B cell (primary cell): ENCODE measurements around the gene NFAT5. TPM values are rescaled to one million over a fixed set of nuclear protein-coding genes. Genes with fewer than 3 reads are reported as not detected.

ENCODE experiments used
- ATAC-seq: fragments of 200-7000 bp; cut with Tn5 transposase; one replicate; pipeline ENCODE4 v1.10.0; 2021; ENCODE audit warnings: low read depth, mild to moderate bottlenecking, moderate number of reproducible peaks, moderate library complexity
- CTCF ChIA-PET: fragments of 350-600 bp; sonication (Branson Sonifier 250); formaldehyde crosslinking; loops from one replicate; lab custom pipeline; 2021; ENCODE audit warnings: antibody characterized with exemption, inconsistent platforms; lab: Charles Lee
- POLR2A ChIA-PET: fragments of 350-600 bp; sonication (Branson Sonifier 250); formaldehyde crosslinking; loops from one replicate; lab custom pipeline; 2021; ENCODE audit warnings: antibody characterized with exemption; lab: Charles Lee
- DNase-seq: peaks from one replicate; pipeline ENCODE4 v3.0.0; 2013
- H2AFZ ChIP-seq: 2 replicates; pipeline ENCODE4 v1.6.1; 2012; ENCODE audit warnings: mild to moderate bottlenecking, low read depth, low read length; ENCODE audit not compliant: insufficient read depth, poor library complexity, severe bottlenecking
- H3K27ac ChIP-seq, 2 donors: 1 replicate in 1 of 2; 2 replicates in 1 of 2; pipeline ENCODE4 v1.5.1; 2012 to 2013; ENCODE audit warnings: low read length in 2 of 2, mild to moderate bottlenecking in 2 of 2, moderate library complexity in 1 of 2
- H3K27me3 ChIP-seq, 4 experiments: fragments of 200-600 bp in 1 of 4; sonication (generic) in 1 of 4; replicated peaks in 1 of 4; 1 replicate in 2 of 4; 2 replicates in 2 of 4; pipeline versions ENCODE4 v1.6.1 to v1.7.0; 2013 to 2016; ENCODE audit warnings: low read length in 3 of 4, mild to moderate bottlenecking in 2 of 4, mixed read lengths in 1 of 4, moderate library complexity in 1 of 4; ENCODE audit not compliant: insufficient read depth in 4 of 4, control insufficient read depth in 3 of 4; ENCODE audit errors: control extremely low read depth in 1 of 4
- H3K36me3 ChIP-seq, 2 experiments: replicated peaks in 1 of 2; 1 replicate in 1 of 2; 2 replicates in 1 of 2; pipeline versions ENCODE4 v1.6.1 to v1.7.1; 2013; ENCODE audit warnings: low read length in 1 of 2; ENCODE audit not compliant: insufficient read depth in 2 of 2, control insufficient read depth in 1 of 2; ENCODE audit errors: control extremely low read depth in 1 of 2, extremely low read depth in 1 of 2
- H3K4me1 ChIP-seq, 2 donors: fragments of 200-600 bp in 1 of 2; sonication (generic) in 1 of 2; 1 replicate in 1 of 2; 2 replicates in 1 of 2; pipeline versions ENCODE4 v1.5.1 to v1.6.1; 2013 to 2017; ENCODE audit warnings: low read length in 2 of 2; ENCODE audit not compliant: control insufficient read depth in 2 of 2, insufficient read depth in 2 of 2
- H3K4me2 ChIP-seq: replicated peaks from 2 replicates; pipeline ENCODE3; 2012; ENCODE audit warnings: mild to moderate bottlenecking, low read depth, low read length; ENCODE audit not compliant: poor library complexity, severe bottlenecking
- H3K4me3 ChIP-seq, 5 experiments: fragments of 200-600 bp in 1 of 5; sonication (generic) in 1 of 5; 1 replicate in 3 of 5; 2 replicates in 2 of 5; pipeline versions ENCODE4 v1.5.1 to v1.7.0; 2011 to 2016; ENCODE audit warnings: low read length in 4 of 5, mild to moderate bottlenecking in 4 of 5, low read depth in 2 of 5, control low read depth in 1 of 5, moderate library complexity in 1 of 5; ENCODE audit not compliant: insufficient read depth in 1 of 5; ENCODE audit errors: control extremely low read depth in 1 of 5, extremely low read depth in 1 of 5
- H3K79me2 ChIP-seq: fragments of 200-600 bp; sonication (generic); one replicate; pipeline ENCODE4 v1.6.0; 2016; ENCODE audit warnings: low read length; ENCODE audit not compliant: control insufficient read depth, insufficient read depth
- H3K9ac ChIP-seq: fragments of 200-600 bp; sonication (generic); 2 replicates; pipeline ENCODE4 v1.6.1; 2017; ENCODE audit warnings: mild to moderate bottlenecking, low read length, moderate library complexity
- H3K9me3 ChIP-seq, 3 donors: one replicate each; pipeline versions ENCODE4 v1.6.1 to v1.7.1; 2013; ENCODE audit warnings: low read length in 2 of 3; ENCODE audit not compliant: control insufficient read depth in 2 of 3, insufficient read depth in 1 of 3; ENCODE audit errors: control extremely low read depth in 1 of 3
- H4K20me1 ChIP-seq: 2 replicates; pipeline ENCODE4 v1.6.0; 2012; ENCODE audit warnings: mild to moderate bottlenecking, low read length; ENCODE audit not compliant: insufficient read depth, control insufficient read depth, poor library complexity, severe bottlenecking
- H3K27ac Mint-ChIP-seq: one replicate; pipeline ENCODE4 v1.8.0; 2021; ENCODE audit warnings: mixed read lengths
- H3K27me3 Mint-ChIP-seq: one replicate; pipeline ENCODE4 v1.8.0; 2021; ENCODE audit warnings: mixed read lengths
- H3K4me1 Mint-ChIP-seq: one replicate; pipeline ENCODE4 v1.8.0; 2021; ENCODE audit warnings: mixed read lengths
- H3K4me3 Mint-ChIP-seq: one replicate; pipeline ENCODE4 v1.8.0; 2021; ENCODE audit warnings: mixed read lengths
- H3K9me3 Mint-ChIP-seq: one replicate; pipeline ENCODE4 v1.8.0; 2022; ENCODE audit warnings: mixed read lengths; ENCODE audit not compliant: insufficient read depth
- CTCF ChIP-seq: fragments of 200-600 bp; IDR thresholded peaks from one replicate; pipeline ENCODE4 v1.8.0; 2022; ENCODE audit warnings: antibody characterized with exemption, mild to moderate bottlenecking
- EZH2 ChIP-seq: IDR thresholded peaks from 2 replicates; pipeline ENCODE4 v1.6.1; 2012; ENCODE audit warnings: borderline replicate concordance, low read depth, mild to moderate bottlenecking, moderate library complexity, low read length; ENCODE audit not compliant: insufficient read depth, poor library complexity, severe bottlenecking
- WGBS: methylation state at CpG from one replicate; pipeline ENCODE4 v1.1.5; 2013; ENCODE audit warnings: missing lambda C conversion rate; ENCODE audit not compliant: insufficient coverage; 5-methylcytosine and 5-hydroxymethylcytosine counted together
- intact Hi-C: fragments of 100-400 bp; cut with micrococcal nuclease; formaldehyde crosslinking; loops from one replicate; pipeline ENCODE4 v1.10.0; 2022
- polyA plus RNA-seq: library from polyadenylated mRNA; depleted of rRNA; stranded (reverse); fragments of >200 nt; gene quantifications from 2 replicates; pipeline ENCODE4 v1.2.3, GENCODE V29; 2012
- total RNA-seq, 2 donors: library from RNA; stranded (reverse); fragments of 120-200 nt in 1 of 2; gene quantifications; 1 replicate in 1 of 2; 2 replicates in 1 of 2; pipeline versions ENCODE4 v1.2.3 to v1.2.4, GENCODE V29; 2013 to 2022

Gene NFAT5
- total and polyA plus RNA-seq, 2 donors (not counting 1 experiment from before 2014, with no cell fraction given) = 6.3 to 50.0 TPM

- intact Hi-C loops = no loop called here
- Mint-ChIP-seq H3K27me3 (no peaks in the 10 kb centered on the region), H3K4me1 (no peaks in the 10 kb centered on the region), H3K4me3 (no peak overlapping the region), H3K9me3 (no peaks in the 10 kb centered on the region), H3K27ac (no peak overlapping the region)
- Histone ChIP-seq H3K9ac (no peak overlapping the region), H3K9me3 (no peaks in the 10 kb centered on the region), H3K27me3 (no peaks in the 10 kb centered on the region), H3K4me3 (no peak overlapping the region), H4K20me1 (no peaks in the 10 kb centered on the region), H2AFZ (no peak overlapping the region), H3K79me2 (no peaks in the 10 kb centered on the region), H3K4me1 (no peaks in the 10 kb centered on the region), H3K36me3 (peaks cover 6 to 40% of the 10 kb centered on the region in 2 experiments), H3K4me2 (no peak overlapping the region), H3K27ac (no peak overlapping the region)
- ChIA-PET POLR2A (no interaction called here), CTCF (interaction anchor here (1.4 kb wide), 1 partner anchor 276 kb away, joined by 4 read pairs; no protein-coding TSS in a partner anchor)
- WGBS = no CpG with 5 or more reads among the region's 2 CpGs
- ATAC-seq = no peak
- DNase-seq = no peak
- no peak for TF ChIP-seq CTCF
- TF ChIP-seq EZH2 = no peak
These were observed 106.7 kb downstream of the NFAT5 start for GRCh38 chr16:69672315-69672997.

GRCh38 chr16:69672998-69673713, 107.4 kb downstream of the NFAT5 start:
- H3K27me3 ChIP-seq = no peaks in the 10 kb centered on the region
- H3K79me2 ChIP-seq = no peaks in the 10 kb centered on the region
- no peak overlapping the region for H2AFZ ChIP-seq
- intact Hi-C loops = no loop called here
- H3K36me3 ChIP-seq = peaks cover 6 to 41% of the 10 kb centered on the region in 2 experiments
- H3K27ac ChIP-seq = no peak overlapping the region
- H3K9ac ChIP-seq = no peak overlapping the region
- Mint-ChIP-seq H3K4me1 (no peaks in the 10 kb centered on the region), H3K27me3 (no peaks in the 10 kb centered on the region), H3K9me3 (no peaks in the 10 kb centered on the region), H3K4me3 (no peak overlapping the region), H3K27ac (no peak overlapping the region)
- no peak overlapping the region for H3K4me2 ChIP-seq
- ATAC-seq (no peak), DNase-seq (no peak)
- WGBS = 100% methylated on average over 1 of the region's 3 CpGs
- CTCF ChIA-PET = interaction anchor here (1.4 kb wide), 1 partner anchor 277 kb away, joined by 4 read pairs; no protein-coding TSS in a partner anchor
- H3K4me1 ChIP-seq = no peaks in the 10 kb centered on the region
- TF ChIP-seq CTCF = no peak
- no peak for TF ChIP-seq EZH2
- no peak overlapping the region for H3K4me3 ChIP-seq
- POLR2A ChIA-PET = no interaction called here
- no peaks in the 10 kb centered on the region for H3K9me3 ChIP-seq
- no peaks in the 10 kb centered on the region for H4K20me1 ChIP-seq
